Liver (tissue), 3 donors: Measurements from ENCODE around the gene RYR2.

Experiments
- HNF4A ChIP-seq, 2 donors: conservative IDR thresholded peaks; 2 replicates each; pipeline ENCODE4 v1.6.1; 2016; ENCODE audit warnings: antibody characterized with exemption in 2 of 2, mild to moderate bottlenecking in 2 of 2
- REST ChIP-seq: IDR thresholded peaks from 2 replicates; pipeline ENCODE4 v1.6.1; 2016; ENCODE audit warnings: antibody characterized with exemption, mild to moderate bottlenecking
- RXRA ChIP-seq, 2 donors: IDR thresholded peaks; 2 replicates each; pipeline ENCODE4 v1.6.1; 2017 to 2018; ENCODE audit warnings: antibody characterized with exemption in 2 of 2, mild to moderate bottlenecking in 1 of 2
- TAF1 ChIP-seq: conservative IDR thresholded peaks from 2 replicates; pipeline ENCODE4 v1.6.1; 2016; ENCODE audit warnings: antibody characterized with exemption, mild to moderate bottlenecking
- TF ChIP-seq, protein P1 (sequence below): fragments of 150-350 bp; IDR thresholded peaks from 2 replicates; pipeline ENCODE4 v1.5.1; 2017; ENCODE audit warnings: improper control_type of control experiment, low read depth, low read length; ENCODE audit not compliant: missing input control
- TF ChIP-seq, protein P2 (sequence below): IDR thresholded peaks from 2 replicates; pipeline ENCODE4 v1.6.1; 2016; ENCODE audit warnings: antibody characterized with exemption
- donor health status: healthy.
- donor health status: healthy.

DNA sequence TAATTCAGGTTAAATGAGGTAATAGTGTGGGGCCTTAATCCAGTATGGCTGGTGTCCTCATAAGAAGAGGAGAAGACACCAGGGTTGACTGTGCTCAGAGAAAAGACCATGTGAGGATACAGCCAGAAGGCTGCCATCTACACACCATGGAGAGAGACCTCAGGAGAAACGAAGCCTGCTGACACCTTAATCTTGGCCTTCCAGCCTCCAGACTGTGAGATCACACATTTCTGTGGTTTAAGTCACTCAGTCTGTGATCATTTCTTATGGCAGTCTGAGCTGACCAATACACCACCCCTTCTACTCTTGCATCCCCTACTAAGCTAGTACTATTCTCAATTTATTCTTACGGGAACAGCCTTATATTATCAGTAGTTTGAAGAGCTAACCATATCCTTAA, 538.7 kb downstream of the RYR2 start:
- TF ChIP-seq, protein P1, sequence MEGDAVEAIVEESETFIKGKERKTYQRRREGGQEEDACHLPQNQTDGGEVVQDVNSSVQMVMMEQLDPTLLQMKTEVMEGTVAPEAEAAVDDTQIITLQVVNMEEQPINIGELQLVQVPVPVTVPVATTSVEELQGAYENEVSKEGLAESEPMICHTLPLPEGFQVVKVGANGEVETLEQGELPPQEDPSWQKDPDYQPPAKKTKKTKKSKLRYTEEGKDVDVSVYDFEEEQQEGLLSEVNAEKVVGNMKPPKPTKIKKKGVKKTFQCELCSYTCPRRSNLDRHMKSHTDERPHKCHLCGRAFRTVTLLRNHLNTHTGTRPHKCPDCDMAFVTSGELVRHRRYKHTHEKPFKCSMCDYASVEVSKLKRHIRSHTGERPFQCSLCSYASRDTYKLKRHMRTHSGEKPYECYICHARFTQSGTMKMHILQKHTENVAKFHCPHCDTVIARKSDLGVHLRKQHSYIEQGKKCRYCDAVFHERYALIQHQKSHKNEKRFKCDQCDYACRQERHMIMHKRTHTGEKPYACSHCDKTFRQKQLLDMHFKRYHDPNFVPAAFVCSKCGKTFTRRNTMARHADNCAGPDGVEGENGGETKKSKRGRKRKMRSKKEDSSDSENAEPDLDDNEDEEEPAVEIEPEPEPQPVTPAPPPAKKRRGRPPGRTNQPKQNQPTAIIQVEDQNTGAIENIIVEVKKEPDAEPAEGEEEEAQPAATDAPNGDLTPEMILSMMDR = no peak
- no peak for TF ChIP-seq HNF4A (conservative IDR thresholded peaks at IDR 0.05)
- TF ChIP-seq RXRA (IDR thresholded peaks at IDR 0.05) = no peak
- TF ChIP-seq, protein P2, sequence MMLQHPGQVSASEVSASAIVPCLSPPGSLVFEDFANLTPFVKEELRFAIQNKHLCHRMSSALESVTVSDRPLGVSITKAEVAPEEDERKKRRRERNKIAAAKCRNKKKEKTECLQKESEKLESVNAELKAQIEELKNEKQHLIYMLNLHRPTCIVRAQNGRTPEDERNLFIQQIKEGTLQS = no peak
- no peak for TF ChIP-seq REST
- no peak for TF ChIP-seq TAF1
